Panc1 (cell line): ENCODE results near the gene NKX2-1. TPM values are rescaled to one million over a fixed set of nuclear protein-coding genes. Genes with fewer than 3 reads are reported as not detected.
A peak's percentile ranks its signal among the peaks of the same experiment; 100 is the strongest.

ENCODE experiments used
- ATAC-seq: fragments of 200-7000 bp; cut with Tn5 transposase; 2 replicates; pipeline ENCODE4 v1.9.1; 2020; ENCODE audit warnings: mild to moderate bottlenecking, moderate library complexity
- Bru-seq: library from RNA; stranded (reverse); fragments of 400-500 nt; gene quantifications from one replicate; lab custom pipeline; 2021; lab: Mats Ljungman, UMichigan
- BruChase-seq, 2 experiments: library from RNA; stranded (reverse); fragments of 400-500 nt; gene quantifications; one replicate each; lab custom pipeline; 2021; lab: Mats Ljungman, UMichigan
- BruUV-seq: library from RNA; stranded (reverse); fragments of 400-500 nt; replicated peaks from 2 replicates; lab custom pipeline; 2021; lab: Mats Ljungman, UMichigan
- CTCF ChIA-PET: fragments of 300-600 bp; sonication (Branson Sonifier 250); formaldehyde crosslinking; loops from one replicate; lab custom pipeline; 2022; ENCODE audit warnings: antibody characterized with exemption; lab: Charles Lee
- POLR2A ChIA-PET: fragments of 300-600 bp; sonication (Branson Sonifier 250); formaldehyde crosslinking; loops from one replicate; lab custom pipeline; 2022; ENCODE audit warnings: antibody characterized with exemption; lab: Charles Lee
- DNase-seq: peaks from one replicate; pipeline ENCODE4 v3.0.0-alpha.2; 2010; ENCODE audit warnings: low read depth, low spot score
- H3K27ac ChIP-seq: 2 replicates; pipeline ENCODE4 v1.5.1; 2011; ENCODE audit warnings: mild to moderate bottlenecking, low read length, inconsistent platforms
- H3K27me3 ChIP-seq: fragments of 200-500 bp; sonication (Bioruptor generic); 2 replicates; pipeline ENCODE4 v1.6.0; 2014; ENCODE audit warnings: low read length, inconsistent platforms; ENCODE audit not compliant: control insufficient read depth, insufficient read depth
- H3K36me3 ChIP-seq: fragments of 200-500 bp; sonication (Bioruptor generic); 2 replicates; pipeline ENCODE4 v1.5.1; 2014; ENCODE audit warnings: inconsistent platforms, mild to moderate bottlenecking, low read length, moderate library complexity; ENCODE audit not compliant: control insufficient read depth, insufficient read depth
- H3K4me1 ChIP-seq: 2 replicates; pipeline ENCODE4 v1.5.1; 2011; ENCODE audit warnings: inconsistent platforms, mild to moderate bottlenecking, low read length, moderate library complexity; ENCODE audit not compliant: control insufficient read depth, insufficient read depth
- H3K4me3 ChIP-seq, 2 experiments: 2 replicates each; pipeline ENCODE4 v1.5.1; 2011 to 2012; ENCODE audit warnings: low read depth in 2 of 2, low read length in 2 of 2, mild to moderate bottlenecking in 2 of 2, inconsistent platforms in 1 of 2, moderate library complexity in 1 of 2
- H3K9me3 ChIP-seq: fragments of 200-500 bp; sonication (Bioruptor generic); 2 replicates; pipeline ENCODE4 v1.5.1; 2014; ENCODE audit warnings: low read depth, mild to moderate bottlenecking, inconsistent platforms, low read length, moderate library complexity; ENCODE audit not compliant: control insufficient read depth, insufficient read depth
- POLR2AphosphoS5 ChIP-seq: IDR thresholded peaks from 2 replicates; pipeline ENCODE4 v1.6.1; 2012; ENCODE audit warnings: mild to moderate bottlenecking, low read depth, low read length, moderate library complexity
- SIN3A ChIP-seq: IDR thresholded peaks from 2 replicates; pipeline ENCODE4 v1.6.1; 2012; ENCODE audit warnings: low read depth, mild to moderate bottlenecking, low read length, moderate library complexity, borderline replicate concordance; ENCODE audit not compliant: insufficient read depth
- TCF7L2 ChIP-seq: IDR thresholded peaks from 2 replicates; pipeline ENCODE4 v1.6.1; 2011; ENCODE audit warnings: mild to moderate bottlenecking, low read depth, low read length, inconsistent platforms
- in situ Hi-C: cut with HindIII; loops from 2 replicates; pipeline ENCODE4 v1.10.0; 2016; ENCODE audit warnings: low sequenced_read_pairs, low pct_unique_long_range_greater_than_20kb
- intact Hi-C: fragments of 100-400 bp; cut with micrococcal nuclease; formaldehyde crosslinking; loops from one replicate; pipeline ENCODE4 v1.10.0; 2022; ENCODE audit not compliant: unreplicated experiment
- long read RNA-seq: library from polyadenylated mRNA; unstranded; transcript quantifications from one replicate; pipeline ENCODE4 v2.0.0, GENCODE V29; 2021; ENCODE audit not compliant: unreplicated experiment
- polyA plus RNA-seq: library from polyadenylated mRNA; unstranded; fragments of >200 nt; gene quantifications from one replicate; pipeline ENCODE4 v1.2.1, GENCODE V29; 2012; ENCODE audit warnings: missing spikeins; ENCODE audit not compliant: insufficient read length
- total RNA-seq: library from RNA; stranded (reverse); gene quantifications from one replicate; pipeline ENCODE4 v1.2.1, GENCODE V29; 2021; ENCODE audit not compliant: unreplicated experiment
- TF ChIP-seq, protein P1 (sequence below): fragments of 450-650 bp; IDR thresholded peaks from 2 replicates; pipeline ENCODE4 v1.5.1; 2017; ENCODE audit warnings: mild to moderate bottlenecking
- TF ChIP-seq, protein P2 (sequence below), 2 experiments: IDR thresholded peaks; 2 replicates each; pipeline ENCODE4 v1.6.1; 2011 to 2012; ENCODE audit warnings: low read depth in 2 of 2, control low read depth in 1 of 2, low read length in 1 of 2, mild to moderate bottlenecking in 1 of 2, moderate library complexity in 1 of 2; ENCODE audit not compliant: insufficient read depth in 1 of 2

Gene NKX2-1
- total RNA-seq, result 0.13 TPM
- polyA plus RNA-seq, result not detected
- Bru-seq, nascent RNA, result not detected
- percentile 12 among the genes with signal in this experiment for BruChase-seq, experiment 1, labeled RNA remaining after a 2-hour chase
- not detected for BruChase-seq, experiment 2, labeled RNA remaining after a 6-hour chase
- long read RNA-seq, result 0 reads

DNA sequence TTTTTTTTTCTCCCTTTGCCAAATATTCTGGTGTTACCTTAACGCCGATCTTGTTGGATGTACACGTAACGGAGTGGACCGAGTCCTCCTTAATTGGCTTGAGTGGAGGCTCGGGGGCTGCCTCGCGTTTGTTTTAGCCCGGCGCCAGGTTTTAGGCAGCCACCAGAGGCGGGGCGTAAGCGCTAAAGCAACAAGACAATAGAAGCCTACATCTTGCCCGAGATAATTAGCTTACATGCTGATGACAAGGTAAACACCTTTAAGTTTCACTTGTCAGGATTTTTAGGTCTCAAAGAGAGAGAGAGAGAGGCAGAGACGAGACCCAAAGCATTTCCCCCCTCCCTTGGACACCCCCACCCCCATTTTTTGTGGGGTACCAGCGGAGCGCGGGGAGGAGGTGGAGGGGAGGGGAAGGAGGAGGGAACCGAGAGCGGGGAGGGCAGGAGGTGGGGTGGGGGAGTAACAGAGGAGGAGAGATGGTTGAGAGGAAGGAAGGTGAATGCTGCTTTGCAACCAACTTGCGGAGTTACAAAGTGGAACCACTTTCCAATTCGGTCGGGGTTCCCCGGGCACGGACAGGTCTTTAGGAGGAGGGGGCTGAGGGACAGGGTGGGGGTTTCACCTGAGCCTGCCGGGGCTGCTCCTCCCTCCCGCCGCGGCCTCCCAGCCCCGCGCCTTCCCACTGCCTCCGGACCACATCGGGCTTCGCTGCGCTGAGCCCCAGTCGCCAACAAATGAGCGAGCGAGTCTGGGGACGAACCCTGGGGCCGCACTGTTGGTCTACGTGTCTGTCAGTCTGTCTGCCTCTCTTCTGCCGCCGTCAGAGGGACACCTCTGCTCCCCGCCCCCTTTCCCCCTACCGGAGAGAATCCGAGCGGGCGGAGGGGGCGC, at the start of gene NKX2-1:
NKX2-1 (minus strand) TSS at position 802 of the 891 bp plus-strand sequence; CDS start at position 699, 103 bp downstream.
- H3K4me1 ChIP-seq, result no peaks in the 10 kb centered on the region; the same call in 1 of the 2 replicates
- H3K36me3 ChIP-seq, result no peaks in the 10 kb centered on the region
- BruUV-seq, result no TSS peak
- in situ Hi-C loops, result no loop called here
- peak within 1 kb of the TSS; percentile 33 to 55 for H3K4me3 ChIP-seq
- POLR2A ChIA-PET, result no interaction called here
- no peak for DNase-seq
- ATAC-seq, result peak; percentile 73
- intact Hi-C loops, result no loop called here
- no peaks in the 10 kb centered on the region; the same call in 1 of the 2 replicates for H3K27me3 ChIP-seq
- TF ChIP-seq, protein P1, sequence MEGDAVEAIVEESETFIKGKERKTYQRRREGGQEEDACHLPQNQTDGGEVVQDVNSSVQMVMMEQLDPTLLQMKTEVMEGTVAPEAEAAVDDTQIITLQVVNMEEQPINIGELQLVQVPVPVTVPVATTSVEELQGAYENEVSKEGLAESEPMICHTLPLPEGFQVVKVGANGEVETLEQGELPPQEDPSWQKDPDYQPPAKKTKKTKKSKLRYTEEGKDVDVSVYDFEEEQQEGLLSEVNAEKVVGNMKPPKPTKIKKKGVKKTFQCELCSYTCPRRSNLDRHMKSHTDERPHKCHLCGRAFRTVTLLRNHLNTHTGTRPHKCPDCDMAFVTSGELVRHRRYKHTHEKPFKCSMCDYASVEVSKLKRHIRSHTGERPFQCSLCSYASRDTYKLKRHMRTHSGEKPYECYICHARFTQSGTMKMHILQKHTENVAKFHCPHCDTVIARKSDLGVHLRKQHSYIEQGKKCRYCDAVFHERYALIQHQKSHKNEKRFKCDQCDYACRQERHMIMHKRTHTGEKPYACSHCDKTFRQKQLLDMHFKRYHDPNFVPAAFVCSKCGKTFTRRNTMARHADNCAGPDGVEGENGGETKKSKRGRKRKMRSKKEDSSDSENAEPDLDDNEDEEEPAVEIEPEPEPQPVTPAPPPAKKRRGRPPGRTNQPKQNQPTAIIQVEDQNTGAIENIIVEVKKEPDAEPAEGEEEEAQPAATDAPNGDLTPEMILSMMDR, result no peak
- TF ChIP-seq TCF7L2 (no peak), SIN3A (no peak), POLR2AphosphoS5 (no peak)
- TF ChIP-seq, protein P2, sequence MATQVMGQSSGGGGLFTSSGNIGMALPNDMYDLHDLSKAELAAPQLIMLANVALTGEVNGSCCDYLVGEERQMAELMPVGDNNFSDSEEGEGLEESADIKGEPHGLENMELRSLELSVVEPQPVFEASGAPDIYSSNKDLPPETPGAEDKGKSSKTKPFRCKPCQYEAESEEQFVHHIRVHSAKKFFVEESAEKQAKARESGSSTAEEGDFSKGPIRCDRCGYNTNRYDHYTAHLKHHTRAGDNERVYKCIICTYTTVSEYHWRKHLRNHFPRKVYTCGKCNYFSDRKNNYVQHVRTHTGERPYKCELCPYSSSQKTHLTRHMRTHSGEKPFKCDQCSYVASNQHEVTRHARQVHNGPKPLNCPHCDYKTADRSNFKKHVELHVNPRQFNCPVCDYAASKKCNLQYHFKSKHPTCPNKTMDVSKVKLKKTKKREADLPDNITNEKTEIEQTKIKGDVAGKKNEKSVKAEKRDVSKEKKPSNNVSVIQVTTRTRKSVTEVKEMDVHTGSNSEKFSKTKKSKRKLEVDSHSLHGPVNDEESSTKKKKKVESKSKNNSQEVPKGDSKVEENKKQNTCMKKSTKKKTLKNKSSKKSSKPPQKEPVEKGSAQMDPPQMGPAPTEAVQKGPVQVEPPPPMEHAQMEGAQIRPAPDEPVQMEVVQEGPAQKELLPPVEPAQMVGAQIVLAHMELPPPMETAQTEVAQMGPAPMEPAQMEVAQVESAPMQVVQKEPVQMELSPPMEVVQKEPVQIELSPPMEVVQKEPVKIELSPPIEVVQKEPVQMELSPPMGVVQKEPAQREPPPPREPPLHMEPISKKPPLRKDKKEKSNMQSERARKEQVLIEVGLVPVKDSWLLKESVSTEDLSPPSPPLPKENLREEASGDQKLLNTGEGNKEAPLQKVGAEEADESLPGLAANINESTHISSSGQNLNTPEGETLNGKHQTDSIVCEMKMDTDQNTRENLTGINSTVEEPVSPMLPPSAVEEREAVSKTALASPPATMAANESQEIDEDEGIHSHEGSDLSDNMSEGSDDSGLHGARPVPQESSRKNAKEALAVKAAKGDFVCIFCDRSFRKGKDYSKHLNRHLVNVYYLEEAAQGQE (IDR thresholded peaks at IDR 0.05; ENCODE audit: insufficient read depth in 1 of 2, low read depth in 2 of 2, low read length in 1 of 2), result no peak
- no peak within 1 kb of the TSS for H3K27ac ChIP-seq
- H3K9me3 ChIP-seq, result no peaks in the 10 kb centered on the region
- CTCF ChIA-PET, result interaction anchor here (1.1 kb wide), 1 partner anchor 450 kb away, joined by 3 read pairs; no protein-coding TSS in a partner anchor

DNA sequence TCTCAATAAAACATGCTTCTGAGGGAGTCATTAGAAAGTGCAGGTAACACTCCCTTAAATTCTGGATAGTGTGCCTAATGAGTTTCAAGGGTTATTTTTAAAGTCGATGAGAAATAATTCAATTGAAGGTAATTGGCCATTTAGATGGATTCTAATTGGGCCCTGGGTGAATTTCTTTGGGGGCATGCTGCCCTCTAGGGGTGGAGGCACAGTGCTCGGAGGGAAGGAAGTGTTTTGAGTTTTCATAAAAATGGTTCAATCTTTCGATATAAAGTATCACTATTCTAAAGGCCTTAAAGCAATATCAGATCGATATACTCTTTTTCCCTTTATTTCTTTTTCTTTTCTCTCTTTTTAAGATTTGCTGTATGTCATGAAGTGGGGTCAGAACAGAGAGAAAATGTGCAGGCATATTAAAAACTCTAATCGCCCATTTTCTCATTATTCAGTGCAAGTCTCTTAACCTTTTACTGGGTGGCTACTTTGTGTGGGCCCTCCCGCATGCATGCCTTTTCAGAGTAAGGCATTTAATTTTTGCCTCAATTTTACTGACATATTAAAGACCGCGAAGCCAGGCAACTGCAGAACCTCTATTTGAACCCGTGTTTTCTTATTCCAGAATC, 36.9 kb upstream of the NKX2-1 start:
- Histone ChIP-seq H3K4me3 (no peak overlapping the region), H3K36me3 (no peaks in the 10 kb centered on the region), H3K9me3 (no peaks in the 10 kb centered on the region), H3K27ac (no peak overlapping the region), H3K4me1 (no peaks in the 10 kb centered on the region), H3K27me3 (no peaks in the 10 kb centered on the region)
- in situ Hi-C loops (no loop called here), intact Hi-C loops (loop anchor here (10.0 kb wide), 1 partner anchor 182 kb away; no protein-coding TSS in a partner anchor)
- ChIA-PET CTCF (no interaction called here), POLR2A (no interaction called here)
- DNase-seq (no peak), ATAC-seq (no peak)
- TF ChIP-seq TCF7L2 (no peak), POLR2AphosphoS5 (no peak)
- TF ChIP-seq, protein P1, result peak; percentile 80
- no TSS peak for BruUV-seq
